HG03196 (cell line): ENCODE results near the gene SFT2D1.

ENCODE experiments used
- ATAC-seq: cut with Tn5 transposase; IDR thresholded peaks from one replicate; pipeline ENCODE4 v1.9.1; 2021; ENCODE audit not compliant: unreplicated experiment

Gene SFT2D1

GRCh38 chr6:166308769-166309589 is 33.4 kb downstream of the SFT2D1 start:
- no peak for ATAC-seq

- peak; percentile 59 for ATAC-seq
Observed at GRCh38 chr6:166308033-166308768, 34.1 kb downstream of the SFT2D1 start, which contains the start of gene PRR18. Gene PRR18 (minus strand): TSS chr6:166308392. CDS start chr6:166308142, 250 bp downstream.

DNA sequence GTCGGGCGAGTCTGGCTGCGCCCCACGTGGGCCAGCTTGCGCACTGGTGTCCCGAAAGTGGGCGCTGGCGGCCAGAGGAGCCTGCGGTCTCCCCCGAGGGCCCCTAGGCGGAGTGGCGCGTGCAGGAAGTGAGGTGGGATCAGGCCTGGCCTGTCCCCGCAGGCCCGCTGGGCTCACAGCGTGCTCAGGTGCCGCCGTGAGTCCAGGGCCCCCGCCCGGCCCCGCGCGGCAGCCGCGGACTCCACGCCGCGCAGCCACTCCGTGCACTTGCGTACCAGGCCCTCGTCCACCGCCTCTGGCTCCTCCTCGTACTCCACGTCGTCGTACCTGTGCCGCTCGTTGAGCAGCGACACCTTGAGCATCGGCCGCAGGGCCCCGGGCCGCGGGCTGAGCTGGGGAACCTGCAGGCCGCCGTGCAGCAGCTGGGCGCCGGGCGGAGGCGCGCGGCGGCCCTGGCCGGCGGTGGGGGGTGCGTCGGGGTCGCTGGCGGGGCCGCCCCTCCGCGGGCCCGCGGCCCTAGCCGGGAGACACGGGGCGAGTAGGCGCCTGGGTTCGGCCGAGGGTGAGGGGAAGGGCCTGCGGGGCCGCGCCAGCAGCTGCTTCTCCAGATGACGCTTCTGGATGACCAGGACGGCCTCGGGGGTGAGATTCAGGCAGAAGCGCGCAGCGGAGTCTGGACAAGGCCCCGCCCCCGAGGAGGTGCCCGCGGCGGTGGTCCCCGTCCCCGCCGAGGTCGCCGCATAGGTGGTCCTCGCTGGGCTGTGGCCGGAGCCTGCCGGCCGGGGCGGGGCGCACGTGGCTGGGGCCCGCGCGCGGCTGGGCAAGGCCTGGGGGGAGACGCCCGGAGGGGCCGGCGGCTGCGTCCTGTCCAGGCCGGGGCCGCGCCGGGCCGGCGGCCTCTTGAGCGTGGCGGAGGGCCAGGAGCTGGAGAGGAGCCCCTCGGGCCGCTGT is 35.0 kb downstream of the SFT2D1 start:
- ATAC-seq = peak; percentile 11

DNA sequence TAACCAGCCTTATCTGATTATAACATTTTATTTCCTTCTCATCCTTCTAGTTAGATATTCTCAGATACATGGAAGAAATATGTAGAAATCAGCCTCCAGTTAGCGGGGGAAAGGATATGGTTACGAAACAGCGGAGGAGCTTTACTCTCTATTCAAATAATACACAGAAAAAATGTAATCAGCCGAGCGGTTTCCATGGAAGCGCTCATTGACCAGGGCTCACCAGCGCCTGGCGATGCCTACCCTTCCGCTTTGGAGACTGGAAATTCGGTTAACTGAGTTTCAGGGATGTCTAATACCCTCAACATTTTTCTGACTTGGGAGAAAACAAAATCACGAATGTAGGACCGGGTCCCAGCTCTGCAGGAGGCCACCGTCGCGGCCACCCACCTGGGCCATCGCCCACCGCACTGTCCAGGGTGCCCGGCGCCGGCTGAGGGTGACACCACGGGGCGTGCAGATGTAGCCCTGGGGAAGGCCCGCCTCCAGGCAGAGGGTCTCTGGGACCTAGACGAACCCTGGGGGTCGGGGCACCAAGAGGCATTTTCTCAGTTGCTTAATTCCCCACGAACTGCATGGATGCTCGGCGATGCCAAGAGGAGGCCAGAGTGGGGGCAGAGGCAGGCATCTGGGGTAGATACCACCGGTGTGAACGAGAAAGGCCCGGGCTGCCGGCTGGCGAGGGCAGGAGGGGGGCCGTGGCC is 35.8 kb downstream of the SFT2D1 start:
- no peak for ATAC-seq

- ATAC-seq = no peak
Observed at GRCh38 chr6:166305562-166306117, 36.7 kb downstream of the SFT2D1 start.

DNA sequence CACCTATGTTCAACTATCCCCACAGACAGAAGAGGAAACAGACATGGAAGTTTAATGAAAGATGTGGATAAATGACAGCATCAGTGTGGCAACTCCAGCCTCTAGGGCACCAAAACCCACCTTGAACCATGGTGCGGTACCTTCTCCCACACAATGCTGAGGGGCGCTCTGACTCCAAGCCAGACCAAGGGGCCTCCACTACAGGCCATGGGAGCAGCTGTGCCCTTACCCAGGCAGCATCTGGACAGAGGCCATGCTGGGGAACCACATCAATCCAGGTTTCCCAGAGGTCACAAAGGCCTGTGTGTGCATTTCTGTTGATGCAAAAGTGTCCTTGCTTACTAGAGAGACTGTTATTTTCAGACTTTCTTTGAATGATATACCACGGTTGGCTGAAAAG is 38.2 kb downstream of the SFT2D1 start:
- no peak for ATAC-seq

DNA sequence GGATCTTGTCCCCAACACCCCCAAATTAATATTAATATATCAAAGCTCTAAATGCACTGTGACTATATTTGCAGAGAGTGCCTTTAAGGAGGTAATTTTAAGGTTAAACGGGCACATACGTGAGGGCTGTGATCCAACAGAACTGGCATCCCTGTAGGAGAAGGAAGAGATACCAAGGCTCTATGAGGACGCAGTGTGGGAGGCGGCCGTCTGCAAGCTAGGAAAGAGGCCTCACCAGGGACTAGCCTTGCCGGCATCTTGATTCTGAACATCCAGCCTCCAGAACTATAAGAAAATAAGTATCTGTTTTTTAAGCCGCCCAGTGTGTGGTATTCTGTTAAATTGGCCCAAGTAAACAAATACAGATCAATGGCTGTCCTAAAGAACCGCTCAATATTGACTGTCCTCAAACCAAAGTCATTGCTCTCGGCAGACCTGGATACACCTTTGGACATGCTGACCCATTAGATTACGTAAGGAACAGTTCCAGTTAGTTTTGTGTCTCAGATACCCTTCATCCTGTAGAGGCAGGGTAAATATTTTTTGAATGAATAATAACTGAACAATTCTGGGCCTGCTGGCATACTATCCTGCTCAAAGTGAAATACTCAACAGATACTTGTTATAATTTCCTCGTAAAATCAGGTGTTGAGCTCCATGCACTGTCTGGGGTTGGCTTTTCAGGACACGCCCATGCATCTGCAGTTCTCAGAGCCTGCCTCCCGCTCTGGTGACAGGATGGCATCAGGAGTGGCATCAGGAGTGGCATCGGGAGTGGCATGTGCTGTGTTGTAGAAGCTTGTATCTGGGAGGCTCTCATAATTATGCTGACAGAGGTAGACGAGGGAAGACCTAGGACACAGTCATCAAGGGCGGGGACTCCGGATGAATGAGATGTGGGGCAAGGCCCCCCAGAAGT is 40.5 kb downstream of the SFT2D1 start:
- ATAC-seq = no peak

GRCh38 chr6:166300357-166300987 is 41.9 kb downstream of the SFT2D1 start:
- ATAC-seq = no peak

DNA sequence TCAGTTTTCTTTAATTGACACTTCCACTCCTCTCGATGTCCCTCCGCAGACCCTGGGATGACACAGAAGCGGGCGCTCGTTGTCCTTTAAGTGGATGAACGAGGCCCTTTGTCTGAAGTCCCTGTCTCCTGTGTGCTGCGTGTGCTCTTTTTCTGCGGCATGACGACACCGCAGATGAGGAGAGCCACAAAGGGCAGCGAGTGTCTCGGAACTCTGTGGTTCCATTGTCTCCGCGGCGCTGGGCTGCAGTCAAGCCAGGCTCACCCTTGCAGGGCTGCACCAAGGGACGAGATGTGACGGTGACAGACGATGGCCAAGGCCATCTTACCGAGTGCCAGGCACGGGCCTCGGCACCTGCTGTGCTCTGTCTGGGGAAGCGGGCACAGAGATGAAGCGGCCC is 44.7 kb downstream of the SFT2D1 start:
- ATAC-seq = no peak

- ATAC-seq = no peak
Observed at GRCh38 chr6:166296035-166296883, 46.1 kb downstream of the SFT2D1 start.

DNA sequence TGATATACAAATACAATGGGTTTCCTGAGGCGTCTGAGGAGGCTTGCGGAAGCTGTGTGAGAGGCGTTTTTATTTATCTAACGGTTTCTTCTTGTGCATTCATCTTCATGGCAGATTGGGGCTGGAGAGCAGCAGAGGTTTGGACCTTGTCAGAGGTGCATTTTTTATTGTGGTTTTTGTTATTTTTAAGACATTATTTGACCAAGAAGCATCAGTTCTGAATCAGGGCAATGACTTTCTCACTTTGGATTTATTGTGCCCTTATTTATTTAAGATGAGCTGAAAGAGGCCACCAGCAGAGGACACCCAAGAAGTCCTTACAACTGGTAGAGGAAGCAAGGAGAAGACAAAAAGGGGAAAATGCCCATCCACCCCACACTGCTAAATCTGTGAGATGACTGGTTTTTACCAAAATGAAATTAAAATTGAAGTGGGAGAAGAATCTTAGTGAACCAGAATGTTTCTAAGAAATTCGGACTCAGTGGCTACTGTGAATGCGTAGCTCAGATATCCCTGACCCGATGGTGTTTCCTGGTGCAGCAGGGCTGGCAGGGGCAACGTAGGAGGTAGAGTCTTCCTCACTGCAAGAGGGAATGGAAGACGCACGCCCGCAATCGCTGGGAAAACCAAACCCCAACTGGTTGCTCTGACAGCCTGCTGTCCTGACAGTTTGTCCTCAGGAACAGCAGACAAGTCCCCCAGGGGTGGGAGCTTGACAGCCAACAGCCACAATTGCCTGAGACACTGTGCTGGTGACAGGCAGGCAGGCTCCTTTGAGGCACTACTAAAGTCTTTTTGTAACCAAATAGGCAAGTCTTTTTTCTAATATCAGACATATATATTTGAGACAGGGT is 48.4 kb downstream of the SFT2D1 start:
- ATAC-seq = no peak

DNA sequence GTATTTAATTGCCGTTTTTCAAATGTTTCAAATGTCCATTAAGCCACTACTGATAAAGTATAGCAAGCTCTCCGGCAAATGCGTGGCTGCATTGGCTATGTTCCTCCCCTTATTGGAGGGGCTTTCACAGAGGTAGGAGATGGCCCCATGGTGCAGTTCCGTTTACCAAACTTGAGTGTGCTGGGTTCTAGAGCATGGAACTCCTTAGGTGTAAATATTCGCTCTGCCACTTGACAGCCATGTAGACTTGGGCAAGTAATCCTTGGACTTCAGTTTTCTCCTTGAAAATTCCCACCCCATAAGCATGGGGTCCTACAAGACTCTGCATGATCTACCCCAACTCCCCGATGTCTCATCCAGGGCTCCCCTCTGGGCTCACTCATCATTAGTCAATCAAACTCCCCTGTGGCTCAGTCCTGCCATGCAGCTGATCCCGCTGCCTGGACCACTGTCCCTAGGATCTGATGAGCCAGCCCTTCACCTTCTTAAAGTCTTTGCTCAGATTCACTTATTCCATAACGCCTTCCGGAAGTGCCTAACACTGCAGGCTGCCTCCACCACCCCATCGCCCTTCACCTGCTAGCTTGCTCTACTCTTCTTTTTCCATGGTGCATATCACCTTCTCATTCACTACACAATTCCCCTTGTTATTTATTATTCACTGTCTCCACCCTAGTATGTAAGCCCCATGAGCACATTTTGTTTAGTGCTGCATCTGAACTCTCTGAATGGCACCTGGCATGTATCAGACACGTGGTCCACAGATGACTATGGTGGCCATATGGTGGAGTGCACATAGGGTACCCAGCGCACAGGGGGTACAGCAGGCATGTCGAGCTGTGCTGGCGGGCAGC is 52.9 kb downstream of the SFT2D1 start:
- no peak for ATAC-seq

DNA sequence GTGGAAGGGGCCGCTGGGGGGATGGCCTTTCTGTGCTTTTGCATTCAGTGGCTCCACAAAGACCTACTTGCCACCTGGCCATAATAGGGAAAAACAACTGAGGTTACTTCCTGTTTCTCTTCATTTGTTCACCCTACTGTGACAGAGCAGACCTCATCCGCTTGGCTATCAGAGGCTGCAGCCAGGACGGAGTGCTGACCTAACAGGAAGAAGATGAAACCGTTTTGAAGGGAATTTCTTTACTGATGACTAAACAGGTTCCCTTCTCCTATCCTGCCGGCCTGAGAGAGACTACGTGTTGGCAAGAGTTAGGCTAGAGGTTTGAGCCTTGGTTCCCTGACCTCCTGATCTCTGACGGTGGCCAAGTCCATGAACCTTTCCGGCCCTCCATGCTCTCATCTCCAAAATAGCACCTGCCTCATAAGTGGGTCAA is 55.5 kb downstream of the SFT2D1 start:
- ATAC-seq = peak; percentile 96

GRCh38 chr6:166285233-166285632 is 57.1 kb downstream of the SFT2D1 start:
- no peak for ATAC-seq

DNA sequence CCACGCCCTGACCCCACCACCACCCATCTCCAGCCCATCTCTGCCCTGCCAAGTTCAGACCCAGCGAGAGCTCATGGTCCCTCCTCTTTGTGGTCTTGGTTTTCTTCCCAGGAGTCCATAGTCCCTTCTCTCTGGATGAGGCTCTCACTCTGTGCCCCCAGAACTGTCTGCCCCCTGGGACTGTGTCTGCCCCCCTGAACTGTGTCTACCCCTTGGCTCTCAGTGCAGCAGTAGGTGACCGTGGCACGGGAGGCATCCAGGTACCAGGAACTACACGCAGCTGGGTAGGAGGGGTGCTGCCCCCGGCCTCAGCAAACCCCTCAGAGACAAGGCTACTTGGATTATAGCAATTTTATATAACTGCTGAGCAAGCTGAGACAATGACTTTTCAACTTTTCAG is 57.7 kb downstream of the SFT2D1 start:
- ATAC-seq = no peak
